Measurements from ENCODE around the gene OAF.

Gene OAF

GRCh38 chr11:120233207-120233803 lies 22.5 kb downstream of the OAF start:
- TF ChIP-seq, protein P1, sequence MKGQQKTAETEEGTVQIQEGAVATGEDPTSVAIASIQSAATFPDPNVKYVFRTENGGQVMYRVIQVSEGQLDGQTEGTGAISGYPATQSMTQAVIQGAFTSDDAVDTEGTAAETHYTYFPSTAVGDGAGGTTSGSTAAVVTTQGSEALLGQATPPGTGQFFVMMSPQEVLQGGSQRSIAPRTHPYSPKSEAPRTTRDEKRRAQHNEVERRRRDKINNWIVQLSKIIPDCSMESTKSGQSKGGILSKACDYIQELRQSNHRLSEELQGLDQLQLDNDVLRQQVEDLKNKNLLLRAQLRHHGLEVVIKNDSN (IDR thresholded peaks at IDR 0.05): no peak
- TF ChIP-seq RAD21 (IDR thresholded peaks at IDR 0.05; ENCODE audit: low read depth) (no peak), FOXM1 (IDR thresholded peaks at IDR 0.05; ENCODE audit: borderline replicate concordance, low read depth) (no peak), CEBPB (IDR thresholded peaks at IDR 0.05) (no peak), YY1 (IDR thresholded peaks at IDR 0.05; ENCODE audit: low read depth) (no peak), CREB1 (IDR thresholded peaks at IDR 0.05; ENCODE audit: low read depth) (no peak), MAX (IDR thresholded peaks at IDR 0.05) (no peak)

- TF ChIP-seq RAD21 (IDR thresholded peaks at IDR 0.05; ENCODE audit: low read depth) (peak; percentile 96), TCF12 (IDR thresholded peaks at IDR 0.05; ENCODE audit: low read depth) (no peak), REST (IDR thresholded peaks at IDR 0.05; ENCODE audit: low read depth) (no peak)
These were observed 24.3 kb downstream of the OAF start for GRCh38 chr11:120235024-120235628.

- TF ChIP-seq EGR1 (IDR thresholded peaks at IDR 0.05): no peak
These were observed 25.6 kb downstream of the OAF start for GRCh38 chr11:120236169-120237107.

GRCh38 chr11:120238968-120239620 lies 28.3 kb downstream of the OAF start:
- TF ChIP-seq REST (IDR thresholded peaks at IDR 0.05; ENCODE audit: low read depth) (no peak), NFIC (IDR thresholded peaks at IDR 0.05) (no peak), TCF12 (IDR thresholded peaks at IDR 0.05; ENCODE audit: low read depth) (no peak), CEBPB (IDR thresholded peaks at IDR 0.05) (no peak), EP300 (IDR thresholded peaks at IDR 0.05; ENCODE audit: borderline replicate concordance) (no peak), ZBTB7A (IDR thresholded peaks at IDR 0.05; ENCODE audit: low read depth) (no peak), TAF1 (IDR thresholded peaks at IDR 0.05; ENCODE audit: low read depth) (no peak), YY1 (IDR thresholded peaks at IDR 0.05; ENCODE audit: low read depth) (no peak), EGR1 (IDR thresholded peaks at IDR 0.05) (no peak), TEAD4 (IDR thresholded peaks at IDR 0.05) (no peak)
- TF ChIP-seq, protein P1 (IDR thresholded peaks at IDR 0.05): no peak

DNA sequence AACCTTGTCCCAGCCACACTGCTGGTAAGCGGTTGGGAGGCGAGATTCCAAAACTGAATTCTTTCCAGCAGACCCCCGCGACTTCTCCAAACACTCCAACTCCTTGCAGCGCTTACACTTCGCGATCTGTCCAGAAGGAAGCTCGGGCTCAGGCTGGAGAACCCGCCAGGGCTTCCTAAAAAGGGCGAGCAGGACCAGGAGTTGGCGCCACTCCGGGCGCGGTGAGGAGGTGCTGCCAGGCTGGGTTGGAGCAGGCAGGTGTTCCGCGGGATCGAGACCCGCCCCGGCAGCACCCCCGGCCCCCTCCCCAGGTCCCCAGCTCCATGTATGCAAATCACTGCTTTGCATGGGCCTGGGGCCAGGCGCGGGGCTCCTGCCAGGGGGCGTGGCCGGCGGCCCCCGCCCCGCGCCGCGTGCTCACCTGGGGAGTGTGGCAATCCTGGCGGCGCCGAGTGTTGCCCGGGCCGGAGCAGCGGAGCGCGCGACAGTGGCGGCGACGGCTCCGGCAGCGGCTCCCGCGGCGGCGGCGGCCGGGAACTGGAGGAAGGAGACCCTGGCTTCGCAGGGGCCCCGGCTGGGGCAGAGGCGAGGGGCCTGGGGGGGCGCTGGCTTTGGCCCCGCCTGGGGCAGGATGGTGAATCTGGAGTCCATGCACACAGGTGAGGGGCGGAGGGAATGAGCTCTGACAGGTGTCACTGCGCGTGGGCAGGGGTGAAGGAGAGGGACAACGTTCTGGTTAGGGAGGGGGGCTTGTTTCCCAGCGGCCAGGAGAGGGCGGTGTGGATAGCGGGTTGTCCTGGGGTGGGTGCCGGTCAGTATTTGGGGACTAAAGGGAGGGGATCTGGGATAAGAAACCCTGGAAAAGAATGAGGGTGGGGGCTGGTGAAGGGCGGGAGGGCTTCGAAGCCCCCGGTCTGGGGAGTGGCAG lies 29.1 kb downstream of the OAF start, which contains the start of gene POU2F3:
TSS of gene POU2F3 (plus strand) at position 428 of the 928 bp plus-strand sequence. CDS start at position 632, 204 bp downstream.
- TF ChIP-seq FOXM1 (IDR thresholded peaks at IDR 0.05; ENCODE audit: borderline replicate concordance, low read depth) (no peak), MAX (IDR thresholded peaks at IDR 0.05) (peak; percentile 34; the same call in 1 of the 2 replicates), CEBPB (IDR thresholded peaks at IDR 0.05) (peak; percentile 44; the same call in 1 of the 2 replicates)
